Measurements from ENCODE around the gene STK38L.

DNA sequence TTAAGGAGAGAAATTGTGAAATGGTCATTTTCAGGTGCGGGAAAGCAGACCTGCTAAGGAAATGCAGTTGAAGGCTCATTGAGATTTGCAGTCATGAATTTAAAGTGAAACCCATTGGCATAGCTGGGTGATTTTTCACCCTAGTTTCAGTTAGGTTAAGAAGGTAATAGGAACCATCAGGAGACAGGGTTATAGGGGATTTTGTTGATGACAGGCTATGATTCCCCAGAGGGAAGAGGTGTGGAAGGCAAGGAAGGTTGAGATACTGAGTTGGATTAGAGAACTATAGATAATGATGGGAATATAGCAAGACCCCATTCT is 65.9 kb downstream of the STK38L start:
- TF ChIP-seq, protein P1, sequence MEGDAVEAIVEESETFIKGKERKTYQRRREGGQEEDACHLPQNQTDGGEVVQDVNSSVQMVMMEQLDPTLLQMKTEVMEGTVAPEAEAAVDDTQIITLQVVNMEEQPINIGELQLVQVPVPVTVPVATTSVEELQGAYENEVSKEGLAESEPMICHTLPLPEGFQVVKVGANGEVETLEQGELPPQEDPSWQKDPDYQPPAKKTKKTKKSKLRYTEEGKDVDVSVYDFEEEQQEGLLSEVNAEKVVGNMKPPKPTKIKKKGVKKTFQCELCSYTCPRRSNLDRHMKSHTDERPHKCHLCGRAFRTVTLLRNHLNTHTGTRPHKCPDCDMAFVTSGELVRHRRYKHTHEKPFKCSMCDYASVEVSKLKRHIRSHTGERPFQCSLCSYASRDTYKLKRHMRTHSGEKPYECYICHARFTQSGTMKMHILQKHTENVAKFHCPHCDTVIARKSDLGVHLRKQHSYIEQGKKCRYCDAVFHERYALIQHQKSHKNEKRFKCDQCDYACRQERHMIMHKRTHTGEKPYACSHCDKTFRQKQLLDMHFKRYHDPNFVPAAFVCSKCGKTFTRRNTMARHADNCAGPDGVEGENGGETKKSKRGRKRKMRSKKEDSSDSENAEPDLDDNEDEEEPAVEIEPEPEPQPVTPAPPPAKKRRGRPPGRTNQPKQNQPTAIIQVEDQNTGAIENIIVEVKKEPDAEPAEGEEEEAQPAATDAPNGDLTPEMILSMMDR (IDR thresholded peaks at IDR 0.05): no peak
- no peak for TF ChIP-seq POLR2AphosphoS5 (IDR thresholded peaks at IDR 0.05)
